DMS 273 treated with DMSO at 0.1 percent for 48 hours (cell line): ENCODE data around the gene LMF2.
A peak's percentile ranks its signal among the peaks of the same experiment; 100 is the strongest.
"Not testable (repeated sequence)": the region's sequence is repeated elsewhere in the genome, so short reads cannot be mapped to it uniquely, and the experiment has no call there.

ENCODE experiments used
- DNase-seq: peaks from one replicate; lab custom pipeline; 2025; lab: John Stamatoyannopoulos, UW

Gene LMF2

DNA sequence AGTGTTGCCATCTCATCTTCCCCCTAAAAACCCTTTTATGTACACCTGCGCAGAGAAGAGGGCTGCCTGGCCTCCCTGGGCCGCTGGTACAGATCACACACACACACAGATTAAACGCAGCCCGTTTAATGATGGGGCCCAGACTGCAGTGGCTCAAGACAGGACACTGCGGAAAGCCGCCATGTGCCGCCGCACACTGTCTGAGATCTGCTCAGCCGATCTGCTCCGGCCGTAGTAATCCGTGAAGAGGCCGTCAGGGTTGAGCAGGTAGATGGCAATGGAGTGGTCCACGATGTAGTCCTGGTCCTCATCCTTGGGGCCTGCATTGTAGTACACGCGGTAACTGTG lies 15.9 kb upstream of the LMF2 start:
- no peak for DNase-seq

- no peak for DNase-seq
Observed at GRCh38 chr22:50522806-50523438, 15.4 kb upstream of the LMF2 start.

DNA sequence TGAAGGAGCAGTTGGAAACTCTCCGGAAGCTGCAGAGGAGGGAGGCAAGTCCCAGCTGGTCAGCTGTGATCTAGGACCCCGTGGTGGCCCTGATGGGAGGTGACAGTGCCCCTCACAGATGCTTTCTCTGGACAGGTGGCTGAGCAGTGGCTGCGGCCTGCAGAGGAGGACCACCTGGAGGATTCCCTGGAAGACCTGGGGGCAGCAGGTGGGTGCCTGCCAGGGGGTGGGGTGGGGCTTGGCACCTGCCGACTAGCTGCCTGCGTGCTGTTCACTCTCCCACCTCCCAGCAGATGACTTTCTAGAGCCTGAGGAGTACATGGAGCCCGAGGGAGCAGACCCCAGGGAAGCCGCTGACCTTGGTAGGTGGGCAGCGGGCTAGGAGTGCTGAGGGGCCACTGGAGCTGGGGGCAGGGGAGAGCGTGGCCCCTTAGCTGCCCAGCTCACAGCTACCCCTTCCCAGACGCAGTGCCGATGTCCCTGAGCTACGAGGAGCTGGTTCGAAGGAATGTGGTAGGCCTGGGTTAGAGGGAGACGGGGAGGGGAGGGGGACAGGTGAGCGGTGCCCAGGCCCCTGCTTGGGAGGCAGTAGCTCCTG lies 14.8 kb upstream of the LMF2 start:
- DNase-seq = no peak

DNA sequence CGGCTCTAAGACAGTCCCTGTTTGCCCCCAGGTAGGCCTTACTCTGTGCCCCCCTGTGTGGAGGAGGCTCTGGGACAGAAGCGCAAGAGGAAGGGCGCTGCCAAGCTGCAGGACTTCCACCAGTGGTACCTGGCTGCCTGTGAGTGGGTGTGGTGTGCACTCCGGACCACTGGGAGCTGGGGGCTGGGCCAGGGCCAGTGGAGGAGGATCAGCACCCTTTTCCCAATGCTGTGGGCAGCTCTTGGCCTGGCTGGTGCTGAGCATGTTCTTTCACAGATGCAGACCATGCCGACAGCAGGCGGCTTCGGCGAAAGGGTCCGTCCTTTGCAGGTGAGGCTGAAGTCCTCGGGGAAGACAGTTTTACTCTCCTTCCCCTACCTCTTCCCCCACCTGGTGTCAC lies 14.2 kb upstream of the LMF2 start:
- no peak for DNase-seq

DNA sequence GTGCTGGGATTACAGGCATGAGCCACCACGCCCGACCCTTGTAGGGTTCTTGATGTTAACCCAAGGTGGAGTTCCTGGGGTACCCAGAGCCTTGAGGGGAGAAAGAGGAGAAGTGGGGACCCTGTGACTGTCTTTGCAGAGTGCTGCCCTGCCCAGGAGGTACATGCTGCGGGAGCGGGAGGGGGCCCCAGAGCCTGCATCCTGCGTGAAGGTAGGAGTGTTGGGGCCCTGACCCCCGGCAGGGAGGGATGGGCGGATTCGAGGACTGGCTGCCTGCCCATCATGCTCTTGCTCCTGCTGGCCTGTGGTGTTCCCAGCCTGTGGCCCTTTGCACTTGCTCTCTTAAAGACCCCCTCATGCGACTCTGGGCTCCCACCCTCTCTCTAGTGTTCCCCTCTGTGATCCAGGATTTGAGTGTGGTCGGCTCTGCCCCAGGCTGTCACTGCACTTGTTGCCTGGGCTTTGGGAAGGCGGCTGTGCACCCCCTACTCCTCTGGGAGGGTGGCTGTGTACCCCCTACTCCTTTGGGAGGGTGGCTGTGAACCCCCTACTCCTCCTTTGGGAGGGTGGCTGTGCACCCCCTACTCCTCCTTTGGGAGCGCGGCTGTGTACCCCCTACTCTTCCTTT lies 13.4 kb upstream of the LMF2 start:
- DNase-seq = no peak

DNA sequence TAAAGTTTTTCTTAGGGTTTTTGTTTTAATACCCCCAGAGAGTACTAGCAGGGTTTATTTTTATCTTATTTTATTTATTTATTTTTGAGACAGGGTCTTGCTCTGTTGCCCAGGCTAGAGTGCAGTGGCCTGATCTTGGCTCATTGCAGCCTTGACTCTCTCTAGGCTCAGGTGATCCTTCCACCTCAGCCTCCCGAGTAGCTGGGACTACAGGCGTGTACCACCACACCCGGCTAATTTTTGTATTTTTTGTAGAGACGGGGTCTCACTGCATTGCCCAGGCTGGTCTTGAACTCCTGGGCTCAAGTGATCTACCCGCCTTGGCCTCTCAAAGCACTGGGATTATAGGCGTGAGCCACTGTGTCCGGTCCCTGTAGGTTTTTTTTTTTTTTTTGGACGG lies 12.7 kb upstream of the LMF2 start:
- not testable (repeated sequence) for DNase-seq

GRCh38 chr22:50519151-50519550 lies 11.6 kb upstream of the LMF2 start:
- DNase-seq = no peak

- no peak for DNase-seq
Observed at GRCh38 chr22:50518606-50519005, 11.1 kb upstream of the LMF2 start.

DNA sequence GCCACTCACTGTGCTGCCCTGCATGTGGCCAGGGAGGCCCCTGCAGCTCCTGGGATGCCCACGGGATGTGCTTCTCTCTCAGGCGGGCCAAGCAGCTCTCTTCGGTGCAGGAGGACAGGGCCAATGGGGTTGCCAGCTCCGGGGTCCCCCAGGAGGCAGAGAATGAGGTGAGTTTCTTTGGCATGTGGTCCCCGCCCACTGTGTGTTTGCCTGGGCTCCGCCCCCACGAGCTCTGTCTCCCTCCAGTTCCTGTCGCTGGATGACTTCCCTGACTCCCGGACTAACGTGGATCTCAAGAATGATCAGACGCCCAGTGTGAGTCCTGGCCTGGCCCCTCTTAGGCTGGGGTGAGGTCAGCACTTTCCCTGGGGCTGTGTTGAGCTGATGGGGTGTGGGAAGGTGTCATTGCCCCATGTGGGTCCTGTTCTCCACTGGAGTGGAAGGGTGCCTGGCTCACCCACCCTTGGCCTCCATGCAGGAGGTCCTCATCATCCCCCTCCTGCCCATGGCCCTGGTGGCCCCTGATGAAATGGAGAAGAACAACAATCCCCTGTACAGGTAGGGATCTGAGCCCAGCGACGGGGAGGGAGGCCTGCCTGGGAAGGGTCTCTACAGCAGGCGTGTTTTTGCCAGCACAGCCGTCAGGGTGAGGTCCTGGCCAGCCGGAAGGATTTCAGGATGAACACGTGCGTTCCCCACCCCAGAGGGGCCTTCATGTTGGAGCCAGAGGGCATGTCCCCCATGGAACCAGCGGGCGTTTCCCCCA lies 10.2 kb upstream of the LMF2 start:
- DNase-seq = no peak

GRCh38 chr22:50516891-50517290 lies 9.4 kb upstream of the LMF2 start:
- no peak for DNase-seq

GRCh38 chr22:50516068-50516467 lies 8.6 kb upstream of the LMF2 start:
- DNase-seq = no peak

GRCh38 chr22:50513175-50513574 lies 5.7 kb upstream of the LMF2 start:
- DNase-seq = no peak

DNA sequence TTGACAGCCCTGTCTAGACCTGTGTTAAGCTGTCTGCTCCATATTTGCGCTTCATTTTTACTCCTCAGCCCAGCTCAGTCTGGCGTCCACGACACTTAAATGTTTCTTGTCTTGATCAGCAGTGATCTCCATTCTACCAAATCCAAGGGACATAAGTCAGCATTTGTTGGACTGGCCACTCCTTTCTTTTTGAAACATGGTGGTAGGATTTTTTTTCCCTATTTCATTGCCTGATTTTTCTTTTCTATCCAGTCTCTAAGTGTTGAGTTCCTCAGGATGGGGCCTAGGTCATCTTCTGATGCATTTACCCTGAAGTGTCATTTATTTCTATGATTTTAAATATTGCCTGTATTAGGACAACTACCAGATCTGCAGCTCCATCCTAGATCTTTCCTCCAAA lies 1.4 kb upstream of the LMF2 start:
- DNase-seq = no peak

DNA sequence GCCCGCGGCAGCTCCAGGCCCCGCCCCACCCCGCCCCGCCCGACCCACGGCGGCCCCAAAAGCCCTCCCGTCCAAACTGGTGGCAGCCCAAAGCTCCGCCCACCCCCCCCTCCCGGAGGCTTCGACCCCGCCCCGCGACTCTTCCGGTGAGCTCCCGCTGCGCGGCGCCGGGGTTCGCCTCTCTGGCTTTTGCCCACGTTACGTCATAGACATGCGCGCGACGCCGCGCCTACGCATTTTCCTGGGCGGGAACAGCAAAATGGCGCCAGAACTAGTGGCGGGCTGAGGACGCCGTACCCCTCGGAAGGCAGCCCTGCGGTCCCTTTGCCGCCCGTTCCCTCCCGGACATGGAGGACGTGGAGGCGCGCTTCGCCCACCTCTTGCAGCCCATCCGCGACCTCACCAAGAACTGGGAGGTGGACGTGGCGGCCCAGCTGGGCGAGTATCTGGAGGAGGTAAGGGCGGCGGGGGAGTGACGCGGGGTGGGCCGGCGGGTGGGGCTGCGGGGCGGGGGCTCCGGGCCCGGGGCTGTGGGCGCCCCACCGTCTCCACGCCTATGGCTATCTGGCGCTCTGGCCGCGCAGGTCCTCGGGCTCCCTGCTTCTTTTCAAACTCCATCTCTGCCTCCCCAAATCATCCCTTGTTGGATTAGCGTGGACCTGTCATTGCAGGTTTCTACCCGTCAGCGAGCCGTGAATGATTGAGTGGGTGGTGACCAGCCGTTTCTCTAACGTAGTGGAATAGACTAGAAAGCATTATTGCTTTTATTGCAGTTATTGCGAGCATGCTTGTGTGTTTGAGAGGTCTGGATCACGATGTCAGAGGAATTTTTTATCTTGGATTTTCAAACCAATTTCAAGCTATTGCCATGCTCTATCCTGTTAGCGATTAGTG lies 736 bp upstream of the LMF2 start, which contains the start of gene NCAPH2:
TSS of gene NCAPH2 (plus strand) at position 234 of the 894 bp plus-strand sequence. CDS start at position 348, 114 bp downstream.
- DNase-seq = peak; percentile 67

- DNase-seq = no peak
Observed at GRCh38 chr22:50506611-50507420, 686 bp downstream of the LMF2 start.

DNA sequence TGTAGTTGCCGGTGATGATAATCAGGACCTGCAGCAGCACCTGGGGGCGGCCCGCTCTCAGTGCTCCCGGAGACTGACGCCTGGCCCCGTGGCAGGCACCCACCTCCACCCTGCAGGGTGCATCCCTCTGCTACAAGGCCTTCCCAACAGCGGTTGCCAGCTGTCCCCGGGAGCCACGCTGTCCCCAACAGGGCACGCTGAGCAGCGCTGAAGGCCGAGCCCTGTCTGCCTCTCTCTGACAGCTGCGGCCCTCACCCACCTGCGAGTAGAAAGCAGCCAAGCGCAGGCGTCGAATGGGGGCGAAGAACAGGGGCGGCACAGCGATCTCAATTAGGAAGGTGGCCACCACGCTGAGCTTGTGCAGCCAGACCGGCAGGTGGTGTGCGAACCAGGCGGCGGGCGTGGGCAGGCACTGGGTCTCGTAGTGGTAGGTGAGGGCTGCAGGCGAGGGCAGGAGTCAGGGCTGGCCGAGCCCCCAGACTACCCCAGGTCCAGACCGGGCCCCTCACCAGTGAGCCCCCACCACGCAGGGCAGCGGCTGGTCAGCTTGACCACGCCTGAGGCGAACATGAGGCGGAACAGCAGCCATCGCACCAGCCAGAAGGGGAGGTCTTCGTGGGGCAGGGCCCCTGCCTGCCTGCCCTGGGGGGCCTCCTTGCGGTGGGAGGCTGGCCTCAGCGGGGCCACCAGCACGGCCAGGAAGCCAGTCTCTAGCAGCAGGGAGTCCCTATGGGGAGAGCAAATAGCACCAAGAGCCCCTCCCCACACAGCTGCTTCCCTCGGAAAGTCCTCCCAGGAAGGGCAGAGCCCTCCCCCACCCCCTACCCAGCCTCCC lies 1.5 kb downstream of the LMF2 start:
- DNase-seq = no peak

DNA sequence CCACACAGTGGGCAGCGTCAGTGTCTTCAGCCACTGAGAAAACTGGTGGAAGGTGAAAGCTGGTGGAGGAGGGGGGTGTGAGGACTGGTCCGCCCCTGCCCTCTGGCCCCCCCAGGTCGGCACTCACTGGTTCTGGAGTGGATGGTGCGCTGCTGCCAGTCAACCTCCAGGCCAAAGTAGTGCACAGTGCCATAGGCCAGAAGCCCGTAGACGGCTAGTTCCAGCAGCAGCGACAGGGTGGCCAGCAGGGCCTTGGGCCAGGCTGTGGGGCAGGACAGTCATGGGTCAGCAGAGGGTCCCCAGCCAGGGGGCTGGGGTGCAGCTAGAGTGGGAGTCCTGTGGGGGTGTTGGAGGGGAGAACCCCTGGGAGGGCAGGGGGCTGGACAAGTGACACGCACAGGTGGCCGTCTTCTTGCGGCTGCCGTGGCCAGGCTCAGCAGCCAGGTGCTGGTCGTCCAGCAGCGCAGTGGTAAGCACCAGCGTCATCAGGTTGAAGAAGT lies 2.2 kb downstream of the LMF2 start:
- DNase-seq = no peak

DNA sequence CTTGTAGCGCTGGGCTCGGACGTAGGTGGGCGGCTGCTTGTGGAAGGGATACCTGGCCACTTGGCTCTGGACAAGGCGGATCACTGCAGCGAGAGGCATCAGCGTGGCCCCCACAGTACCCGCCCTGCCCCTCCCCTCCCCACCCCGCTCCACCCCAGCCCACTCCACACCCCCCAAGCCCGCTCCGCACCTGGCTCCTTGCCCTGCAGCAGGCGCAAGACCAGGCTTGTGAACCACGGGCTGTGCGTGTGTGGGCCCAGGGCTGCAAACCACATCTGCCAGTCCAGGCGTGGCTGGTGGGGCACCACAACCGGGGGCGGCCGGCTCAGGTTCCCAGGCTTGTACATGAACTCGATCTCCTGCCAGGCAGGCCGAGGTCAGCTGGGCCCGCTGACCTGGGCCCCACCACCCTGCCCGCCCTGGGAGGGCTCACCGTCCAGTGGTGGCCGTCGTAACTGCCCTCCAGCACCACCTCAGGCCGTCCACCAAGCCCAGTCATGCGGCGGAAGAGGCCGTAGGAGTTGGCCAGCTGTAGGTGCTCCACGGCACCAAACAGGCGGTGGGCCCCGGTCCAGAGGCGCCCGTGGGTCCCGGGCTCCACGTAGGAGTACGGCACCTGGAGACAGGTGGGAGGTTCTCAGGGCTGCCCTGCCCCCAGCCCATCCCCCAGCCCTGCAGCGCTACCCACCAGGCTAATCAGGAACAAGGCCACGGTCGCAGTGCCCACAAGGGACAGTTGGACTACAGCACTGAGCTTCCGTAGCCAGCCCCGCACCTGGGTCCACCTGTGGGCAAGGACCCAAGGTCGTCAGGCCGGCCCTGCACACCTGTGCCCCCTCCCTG lies 2.9 kb downstream of the LMF2 start:
- no peak for DNase-seq
